IgD-negative memory B cell (primary cell): ENCODE data around the gene TTYH1. TPM values are rescaled to one million over a fixed set of nuclear protein-coding genes. Genes with fewer than 3 reads are reported as not detected.

ENCODE experiments used
- H3K27ac Mint-ChIP-seq, 3 donors: one replicate each; pipeline ENCODE4 v1.8.0; 2020 to 2022; ENCODE audit warnings: mild to moderate bottlenecking in 3 of 3, mixed read lengths in 3 of 3, moderate library complexity in 1 of 3
- H3K27me3 Mint-ChIP-seq: one replicate; pipeline ENCODE4 v1.8.0; 2021; ENCODE audit warnings: mixed read lengths
- H3K36me3 Mint-ChIP-seq: one replicate; pipeline ENCODE4 v1.8.0; 2020; ENCODE audit warnings: mild to moderate bottlenecking, mixed read lengths
- H3K4me1 Mint-ChIP-seq, 3 donors: one replicate each; pipeline ENCODE4 v1.8.0; 2020 to 2022; ENCODE audit warnings: mixed read lengths in 3 of 3, mild to moderate bottlenecking in 1 of 3
- H3K4me3 Mint-ChIP-seq, 4 donors: one replicate each; pipeline ENCODE4 v1.8.0; 2020 to 2022; ENCODE audit warnings: mild to moderate bottlenecking in 4 of 4, mixed read lengths in 4 of 4, moderate library complexity in 3 of 4
- H3K9me3 Mint-ChIP-seq, 3 donors: one replicate each; pipeline ENCODE4 v1.8.0; 2020 to 2021; ENCODE audit warnings: mixed read lengths in 3 of 3, mild to moderate bottlenecking in 1 of 3
- polyA plus RNA-seq: library from polyadenylated mRNA; unstranded; fragments of 300-500 nt; fragmentation: Illumina TruSeq; gene quantifications from one replicate; pipeline ENCODE4 v1.2.3, GENCODE V29; 2021

TTYH1 gene
- polyA plus RNA-seq, 1 donor from 2014 or later = 0.16 TPM

DNA sequence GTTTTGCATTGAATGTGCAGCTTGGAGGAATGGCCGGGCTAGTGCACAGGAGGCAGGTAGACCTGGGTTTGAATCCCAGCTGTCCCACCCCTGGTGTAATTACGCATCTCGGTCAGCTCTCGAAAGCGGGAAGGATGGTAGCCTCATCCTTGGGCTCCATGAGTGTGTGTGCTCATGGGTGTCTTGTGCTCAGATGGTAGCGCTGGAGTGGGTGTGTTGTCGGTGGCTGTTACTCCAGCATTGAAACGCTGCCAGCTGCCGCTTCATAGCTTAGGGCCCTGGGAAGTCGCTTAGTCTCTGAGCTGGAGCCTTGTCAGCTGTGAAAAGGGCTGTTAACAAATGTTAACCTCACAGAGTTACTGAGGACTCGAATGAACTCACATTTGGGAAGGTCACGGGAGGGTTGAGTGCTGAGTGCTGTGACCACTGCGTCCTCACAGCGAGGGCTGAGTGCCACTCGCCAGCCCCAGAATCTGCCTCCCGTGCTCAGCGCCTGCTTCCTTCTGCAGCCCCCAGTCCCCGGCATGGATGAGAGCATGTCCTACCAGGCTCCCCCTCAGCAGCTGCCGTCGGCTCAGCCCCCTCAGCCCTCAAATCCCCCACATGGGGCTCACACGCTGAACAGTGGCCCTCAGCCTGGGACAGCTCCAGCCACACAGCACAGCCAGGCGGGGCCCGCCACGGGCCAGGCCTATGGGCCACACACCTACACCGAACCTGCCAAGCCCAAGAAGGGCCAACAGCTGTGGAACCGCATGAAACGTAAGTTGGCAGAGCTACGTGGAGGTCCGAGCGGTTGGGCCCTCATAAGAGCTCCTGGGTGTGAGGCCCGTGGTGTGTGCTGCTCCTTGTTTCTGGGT is 38.9 kb downstream of the TTYH1 start:
- Mint-ChIP-seq H3K4me3 (peak overlapping the region in 1 of 4 donors; percentile 95), H3K4me1 (peaks cover 11 to 22% (median 17%) of the 10 kb centered on the region in 3 donors), H3K9me3 (no peaks in the 10 kb centered on the region), H3K36me3 (peaks cover 11% of the 10 kb centered on the region), H3K27ac (peak overlapping the region in 2 of 3 donors; percentile 3 to 59), H3K27me3 (no peaks in the 10 kb centered on the region)

DNA sequence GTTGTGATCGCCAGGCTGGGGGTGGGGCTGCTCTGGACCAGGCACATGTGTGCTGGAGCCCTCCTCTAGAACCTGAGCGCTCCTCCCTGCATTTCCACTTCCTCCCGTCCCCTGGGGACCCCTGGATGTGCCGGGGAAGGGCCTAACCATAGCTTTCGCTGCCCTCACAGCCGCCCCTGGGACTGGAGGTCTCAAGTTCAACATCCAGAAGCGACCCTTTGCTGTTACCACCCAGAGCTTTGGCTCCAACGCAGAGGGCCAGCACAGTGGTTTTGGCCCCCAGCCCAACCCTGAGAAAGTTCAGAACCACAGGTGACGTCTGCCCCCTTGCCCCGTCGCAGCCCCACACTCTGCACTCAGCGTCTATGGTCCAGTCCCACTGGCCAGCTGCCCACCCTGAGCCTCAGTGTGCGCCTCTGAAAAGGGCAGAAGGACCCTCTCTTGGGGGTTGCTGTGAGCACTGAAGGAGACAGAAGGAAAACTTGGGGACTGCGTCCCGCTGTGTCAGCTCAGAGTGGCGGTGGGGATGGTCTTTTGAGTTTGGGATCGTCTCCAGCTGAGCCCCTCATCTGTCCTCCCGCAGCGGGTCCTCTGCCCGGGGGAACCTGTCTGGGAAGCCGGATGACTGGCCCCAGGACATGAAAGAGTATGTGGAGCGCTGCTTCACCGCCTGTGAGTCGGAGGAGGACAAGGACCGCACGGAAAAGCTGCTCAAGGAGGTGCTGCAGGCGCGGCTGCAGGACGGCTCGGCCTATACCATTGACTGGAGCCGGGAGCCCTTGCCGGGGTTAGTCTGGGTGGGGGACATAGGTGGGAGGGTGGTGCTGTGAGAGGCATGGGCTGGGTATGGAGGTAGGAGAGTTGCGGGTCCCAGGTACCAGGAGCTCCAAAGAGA is 39.8 kb downstream of the TTYH1 start:
- peak overlapping the region in 1 of 3 donors; percentile 64 for H3K27ac Mint-ChIP-seq
- H3K9me3 Mint-ChIP-seq = no peaks in the 10 kb centered on the region
- peak overlapping the region in 1 of 4 donors; percentile 23 for H3K4me3 Mint-ChIP-seq

DNA sequence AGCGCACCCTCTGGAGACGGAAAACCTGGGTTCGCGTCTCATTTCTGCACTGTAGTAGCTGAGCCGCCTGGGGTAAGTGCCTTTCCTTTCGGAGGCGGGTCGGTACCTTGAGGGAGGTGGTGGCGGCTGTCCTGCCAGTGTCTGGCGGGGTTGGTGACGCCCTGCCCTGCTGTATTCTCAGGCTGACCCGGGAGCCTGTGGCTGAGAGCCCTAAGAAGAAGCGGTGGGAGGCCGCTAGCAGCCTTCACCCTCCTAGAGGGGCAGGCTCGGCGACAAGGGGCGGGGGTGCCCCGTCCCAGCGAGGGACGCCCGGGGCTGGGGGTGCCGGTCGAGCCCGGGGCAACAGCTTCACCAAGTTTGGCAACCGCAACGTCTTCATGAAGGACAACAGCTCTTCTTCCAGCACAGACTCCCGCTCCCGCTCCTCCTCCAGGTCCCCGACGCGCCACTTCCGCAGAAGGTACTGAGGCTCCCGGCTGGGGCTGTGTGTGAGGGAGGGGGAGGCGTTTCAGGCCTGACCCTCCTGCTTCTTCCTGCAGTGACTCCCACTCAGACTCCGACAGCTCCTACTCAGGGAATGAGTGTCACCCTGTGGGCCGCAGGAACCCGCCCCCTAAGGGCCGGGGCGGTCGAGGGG is 40.6 kb downstream of the TTYH1 start:
- Mint-ChIP-seq H3K9me3 (no peaks in the 10 kb centered on the region), H3K4me1 (peaks cover 2 to 17% (median 10%) of the 10 kb centered on the region in 3 donors), H3K27ac (peak overlapping the region in 1 of 3 donors; percentile 64), H3K27me3 (no peaks in the 10 kb centered on the region), H3K4me3 (peak overlapping the region in 1 of 4 donors; percentile 23), H3K36me3 (peaks cover 10% of the 10 kb centered on the region)

More for the DNA sequence above, 39.8 kb downstream of the TTYH1 start:
- Mint-ChIP-seq H3K27me3 (no peaks in the 10 kb centered on the region), H3K36me3 (peaks cover 11% of the 10 kb centered on the region), H3K4me1 (peaks cover 10 to 21% (median 17%) of the 10 kb centered on the region in 3 donors)

DNA sequence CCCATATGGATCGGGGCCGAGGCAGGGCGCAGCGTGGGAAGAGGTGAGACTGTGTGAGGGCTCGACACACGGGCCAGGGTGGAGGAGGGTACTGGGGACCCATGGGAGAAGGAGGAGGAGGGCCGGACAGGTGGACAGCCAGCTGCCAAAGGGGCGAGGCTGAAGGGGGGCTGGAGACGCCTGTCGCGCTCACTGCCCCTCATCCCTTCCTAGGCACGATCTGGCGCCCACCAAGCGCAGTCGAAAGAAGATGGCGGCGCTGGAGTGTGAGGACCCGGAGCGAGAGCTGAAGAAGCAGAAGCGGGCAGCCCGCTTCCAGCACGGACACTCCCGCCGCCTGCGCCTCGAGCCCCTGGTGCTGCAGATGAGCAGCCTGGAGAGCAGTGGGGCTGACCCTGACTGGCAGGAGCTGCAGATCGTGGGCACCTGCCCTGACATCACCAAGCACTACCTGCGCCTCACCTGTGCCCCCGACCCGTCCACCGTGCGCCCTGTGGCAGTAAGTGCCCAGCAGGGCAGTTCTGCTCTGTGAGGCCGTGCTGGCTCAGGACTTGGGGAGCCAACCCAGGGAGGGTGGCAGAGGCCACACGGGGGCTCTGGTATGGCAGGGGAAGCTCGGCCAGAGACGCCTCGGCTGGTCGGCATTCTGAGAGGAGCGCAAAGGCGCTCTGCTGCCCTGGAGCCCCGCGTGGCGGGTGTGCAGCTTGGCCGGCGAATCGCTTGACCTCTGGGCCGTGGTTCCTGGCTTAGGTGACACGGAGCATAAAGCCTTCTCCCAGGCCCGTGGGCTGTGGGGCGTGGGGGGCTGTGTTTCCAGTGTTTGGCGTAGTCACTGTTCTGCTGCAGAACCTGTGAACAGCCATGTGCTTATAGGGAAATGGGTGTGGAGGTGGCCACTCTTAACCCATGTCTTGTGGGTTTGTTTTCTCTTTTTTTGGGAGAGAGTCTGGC is 41.4 kb downstream of the TTYH1 start:
- peaks cover 0 to 11% (median 6%) of the 10 kb centered on the region in 3 donors for H3K4me1 Mint-ChIP-seq
- no peaks in the 10 kb centered on the region for H3K9me3 Mint-ChIP-seq
- peak overlapping the region in 1 of 4 donors; percentile 70 for H3K4me3 Mint-ChIP-seq
- peak overlapping the region in 1 of 3 donors; percentile 76 for H3K27ac Mint-ChIP-seq
- no peaks in the 10 kb centered on the region for H3K27me3 Mint-ChIP-seq
- H3K36me3 Mint-ChIP-seq = peaks cover 10% of the 10 kb centered on the region

DNA sequence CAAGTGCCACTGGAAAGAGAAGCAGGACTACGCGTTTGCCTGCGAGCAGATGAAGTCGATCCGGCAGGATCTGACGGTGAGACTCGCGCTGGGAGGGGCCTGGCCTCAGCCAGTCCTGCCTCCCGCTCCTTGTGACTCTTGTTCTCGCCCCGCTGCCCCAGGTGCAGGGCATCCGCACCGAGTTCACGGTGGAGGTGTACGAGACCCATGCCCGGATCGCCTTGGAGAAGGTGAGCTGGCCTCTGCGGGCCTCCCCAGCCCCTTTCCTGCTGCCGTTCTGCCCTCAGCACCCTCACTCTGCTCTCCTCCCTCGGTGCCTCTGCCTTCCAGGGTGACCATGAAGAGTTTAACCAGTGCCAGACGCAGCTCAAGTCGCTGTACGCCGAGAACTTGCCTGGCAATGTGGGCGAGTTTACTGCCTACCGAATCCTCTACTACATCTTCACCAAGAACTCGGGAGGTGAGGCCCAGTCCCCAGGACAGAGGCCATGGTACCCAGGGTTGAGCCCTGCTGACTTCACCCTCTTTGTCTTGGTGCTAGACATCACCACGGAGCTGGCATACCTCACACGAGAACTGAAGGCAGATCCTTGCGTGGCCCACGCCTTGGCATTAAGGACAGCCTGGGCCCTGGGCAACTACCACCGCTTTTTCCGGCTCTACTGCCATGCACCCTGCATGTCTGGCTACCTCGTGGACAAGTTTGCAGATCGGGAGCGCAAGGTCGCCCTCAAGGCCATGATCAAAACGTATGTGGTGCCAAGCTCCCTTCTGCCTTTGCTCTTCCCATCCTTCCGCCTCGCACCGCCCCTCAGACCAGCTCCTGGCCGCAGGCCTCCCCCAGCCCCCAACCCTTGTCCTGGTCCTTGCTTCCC is 42.7 kb downstream of the TTYH1 start:
- H3K27ac Mint-ChIP-seq = peak overlapping the region in 2 of 3 donors; percentile 76 to 78
- H3K9me3 Mint-ChIP-seq = no peaks in the 10 kb centered on the region
- no peaks in the 10 kb centered on the region for H3K27me3 Mint-ChIP-seq
- peaks cover 7% of the 10 kb centered on the region for H3K36me3 Mint-ChIP-seq
- peaks cover 0 to 10% (median 8%) of the 10 kb centered on the region in 3 donors for H3K4me1 Mint-ChIP-seq
- H3K4me3 Mint-ChIP-seq = peak overlapping the region in 2 of 4 donors; percentile 8 to 54

DNA sequence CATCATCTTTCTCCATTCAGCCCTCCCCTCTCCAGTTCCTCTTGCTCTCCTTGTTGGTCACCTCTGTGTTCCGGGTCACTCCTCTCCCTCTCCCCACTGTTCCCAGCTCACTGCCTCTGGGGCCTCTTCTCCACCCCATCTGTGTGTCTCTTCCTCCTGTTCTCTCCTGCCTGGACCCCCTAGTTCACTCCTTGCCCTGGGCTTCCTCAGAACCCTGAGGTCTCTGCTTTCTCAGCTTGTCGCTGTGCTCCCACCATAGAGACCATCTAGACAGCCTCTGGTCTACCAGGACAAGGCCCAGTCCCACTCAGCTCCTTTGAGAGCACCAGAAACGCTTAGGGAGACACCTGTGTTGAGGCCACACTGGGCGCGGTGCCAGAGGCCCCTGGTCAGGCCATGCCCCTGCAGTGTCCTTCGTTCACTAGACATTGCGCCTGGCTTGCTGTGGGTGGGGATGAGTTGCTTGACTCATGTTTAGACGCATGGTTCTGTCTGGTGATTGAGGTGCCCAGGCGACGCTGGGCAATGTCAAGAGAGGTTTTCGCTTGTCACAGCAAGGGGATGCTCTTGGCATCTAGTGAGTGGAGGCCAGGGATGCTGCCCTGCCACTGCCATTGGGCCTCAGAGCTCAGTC is 43.5 kb downstream of the TTYH1 start:
- Mint-ChIP-seq H3K9me3 (no peaks in the 10 kb centered on the region), H3K27ac (peak overlapping the region in 2 of 3 donors; percentile 76 to 78), H3K36me3 (peaks cover 5% of the 10 kb centered on the region), H3K4me3 (peak overlapping the region in 2 of 4 donors; percentile 49 to 54), H3K27me3 (no peaks in the 10 kb centered on the region), H3K4me1 (peaks cover 3 to 10% (median 8%) of the 10 kb centered on the region in 3 donors)

DNA sequence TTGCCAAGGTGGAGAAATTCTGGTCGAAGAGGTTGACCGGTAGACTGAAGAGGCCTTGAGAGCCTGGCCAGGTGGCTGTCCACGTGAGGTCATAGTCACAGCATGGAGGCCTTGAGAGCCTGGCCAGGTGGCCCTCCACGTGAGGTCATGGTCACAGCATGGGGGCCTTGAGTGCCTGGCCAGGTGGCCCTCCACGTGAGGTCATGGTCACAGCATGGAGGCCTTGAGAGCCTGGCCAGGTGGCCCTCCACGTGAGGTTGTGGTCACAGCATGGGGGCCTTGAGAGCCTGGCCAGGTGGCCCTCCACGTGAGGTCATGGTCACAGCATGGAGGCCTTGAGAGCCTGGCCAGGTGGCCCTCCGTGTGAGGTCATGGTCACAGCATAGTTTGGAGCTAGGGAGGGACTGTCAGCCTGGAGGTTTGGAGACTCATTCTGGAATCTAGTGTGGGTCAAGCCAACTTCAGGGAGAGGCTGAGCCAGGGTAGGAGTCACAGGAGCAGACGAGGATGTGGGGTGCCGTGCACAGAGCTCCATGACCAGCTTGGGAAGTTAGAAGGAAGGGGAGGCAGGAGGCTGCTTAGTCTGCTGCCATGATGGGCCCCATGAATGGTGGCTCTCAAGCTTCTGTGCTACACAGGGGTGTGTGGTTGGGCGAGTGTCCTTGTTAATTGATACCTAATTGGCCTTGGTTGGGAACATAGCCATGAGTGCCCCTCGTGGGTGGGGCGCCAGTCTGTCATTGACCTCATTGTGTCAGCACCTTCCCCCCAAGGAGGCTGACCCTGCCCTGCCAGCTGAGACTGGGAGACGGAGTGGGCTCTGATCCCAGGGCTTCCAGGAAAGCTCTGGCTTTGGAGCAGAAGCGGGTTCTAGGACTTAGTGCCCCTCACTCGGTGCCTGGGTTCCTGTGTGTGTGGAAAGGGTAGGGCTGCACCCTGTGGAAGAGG is 44.3 kb downstream of the TTYH1 start:
- H3K27ac Mint-ChIP-seq = peak overlapping the region in 2 of 3 donors; percentile 76 to 78
- H3K27me3 Mint-ChIP-seq = no peaks in the 10 kb centered on the region
- peaks cover 9 to 13% (median 12%) of the 10 kb centered on the region in 3 donors for H3K4me1 Mint-ChIP-seq
- H3K4me3 Mint-ChIP-seq = peak overlapping the region in 1 of 4 donors; percentile 54
- no peaks in the 10 kb centered on the region for H3K9me3 Mint-ChIP-seq
- peaks cover 5% of the 10 kb centered on the region for H3K36me3 Mint-ChIP-seq

DNA sequence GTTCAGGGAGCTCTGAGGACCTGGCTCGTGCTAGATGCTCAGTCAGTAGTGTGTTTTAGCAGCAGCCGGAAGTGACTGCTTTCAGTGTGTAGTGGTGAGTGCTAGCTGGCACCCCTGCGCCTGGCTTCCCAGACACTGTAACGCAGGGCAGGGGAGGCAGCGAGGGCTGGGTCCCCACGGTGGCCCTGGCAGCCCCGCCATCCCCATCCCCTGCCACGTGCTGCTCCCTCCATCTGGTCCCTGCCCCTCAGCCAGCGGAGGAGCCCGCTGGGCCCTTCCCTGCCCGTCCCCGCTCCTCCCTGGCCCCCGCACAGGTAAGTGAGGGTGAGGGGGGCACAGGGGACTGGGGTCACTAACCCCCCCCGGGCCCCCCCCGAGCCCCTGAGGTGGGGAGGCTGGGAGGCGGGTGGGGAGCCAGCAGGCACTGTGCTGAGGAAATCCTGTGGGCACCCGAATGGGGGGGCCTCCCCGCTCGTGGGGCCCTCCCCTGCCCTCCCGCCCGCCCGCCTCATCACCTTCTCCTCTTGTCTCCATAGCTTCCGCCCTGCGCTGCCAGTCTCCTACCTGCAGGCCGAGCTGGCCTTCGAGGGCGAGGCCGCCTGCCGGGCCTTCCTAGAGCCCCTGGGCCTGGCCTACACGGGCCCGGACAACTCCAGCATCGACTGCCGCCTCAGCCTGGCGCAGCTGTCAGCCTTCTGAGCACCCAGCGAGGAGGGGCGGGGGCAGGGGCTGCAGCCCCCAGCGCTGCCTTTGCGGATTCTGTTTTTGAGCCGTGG is 45.2 kb downstream of the TTYH1 start:
- Mint-ChIP-seq H3K4me3 (peak overlapping the region in 2 of 4 donors; percentile 28 to 54), H3K9me3 (no peaks in the 10 kb centered on the region), H3K27ac (peak overlapping the region in 2 of 3 donors; percentile 59 to 76), H3K36me3 (peaks cover 5% of the 10 kb centered on the region), H3K27me3 (no peaks in the 10 kb centered on the region), H3K4me1 (peaks cover 9 to 13% (median 12%) of the 10 kb centered on the region in 3 donors)

DNA sequence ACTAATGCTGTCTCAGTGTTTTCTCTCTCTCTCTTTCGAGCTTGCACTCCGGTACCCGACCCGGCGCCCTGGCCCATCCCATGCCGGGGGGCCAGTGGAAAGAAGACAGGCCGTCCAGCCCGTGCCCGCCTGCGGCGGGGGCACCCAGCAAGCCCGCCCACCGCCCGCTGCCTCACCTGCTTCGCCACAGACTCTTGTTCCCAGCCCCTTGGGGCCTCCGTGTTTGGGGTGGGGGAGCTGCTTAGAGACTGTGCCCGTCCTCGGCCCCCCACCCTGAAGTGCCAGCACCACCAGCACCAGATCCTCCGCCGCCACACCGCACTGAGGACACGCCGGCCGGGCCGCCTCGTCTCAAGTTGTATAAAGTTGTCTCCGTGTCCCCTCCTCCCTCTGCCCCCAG is 45.9 kb downstream of the TTYH1 start:
- Mint-ChIP-seq H3K9me3 (no peaks in the 10 kb centered on the region), H3K4me1 (peaks cover 9 to 13% (median 12%) of the 10 kb centered on the region in 3 donors), H3K4me3 (peak overlapping the region in 2 of 4 donors; percentile 60 to 72), H3K27ac (peak overlapping the region; percentile 46 to 59 (median 51)), H3K36me3 (peaks cover 4% of the 10 kb centered on the region), H3K27me3 (no peaks in the 10 kb centered on the region)

DNA sequence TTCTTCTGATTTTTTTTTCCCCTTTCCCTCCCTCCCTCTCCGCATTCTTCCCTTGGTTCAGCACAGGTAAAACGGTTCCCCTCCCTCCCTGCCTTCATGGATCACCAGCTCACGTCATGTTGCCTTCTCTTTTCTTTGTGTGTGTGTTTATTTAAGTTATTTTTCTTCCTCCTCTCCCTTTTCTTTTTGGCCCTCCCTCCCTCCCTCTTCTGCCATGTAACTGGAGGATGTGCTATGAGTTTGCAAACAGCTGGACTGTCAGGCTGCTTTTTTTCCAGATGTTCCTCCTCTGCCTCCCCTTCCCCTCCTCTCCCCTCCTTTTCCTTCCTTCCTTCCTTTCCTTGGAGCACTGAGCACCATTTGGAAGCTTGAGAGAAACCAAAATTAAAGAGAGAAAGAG is 46.3 kb downstream of the TTYH1 start:
- peaks cover 3% of the 10 kb centered on the region for H3K36me3 Mint-ChIP-seq
- H3K4me3 Mint-ChIP-seq = peak overlapping the region in 3 of 4 donors; percentile 39 to 72 (median 60)
- H3K4me1 Mint-ChIP-seq = peaks cover 12 to 14% (median 13%) of the 10 kb centered on the region in 3 donors
- H3K27me3 Mint-ChIP-seq = no peaks in the 10 kb centered on the region
- H3K27ac Mint-ChIP-seq = peak overlapping the region; percentile 46 to 59 (median 51)
- H3K9me3 Mint-ChIP-seq = no peaks in the 10 kb centered on the region

DNA sequence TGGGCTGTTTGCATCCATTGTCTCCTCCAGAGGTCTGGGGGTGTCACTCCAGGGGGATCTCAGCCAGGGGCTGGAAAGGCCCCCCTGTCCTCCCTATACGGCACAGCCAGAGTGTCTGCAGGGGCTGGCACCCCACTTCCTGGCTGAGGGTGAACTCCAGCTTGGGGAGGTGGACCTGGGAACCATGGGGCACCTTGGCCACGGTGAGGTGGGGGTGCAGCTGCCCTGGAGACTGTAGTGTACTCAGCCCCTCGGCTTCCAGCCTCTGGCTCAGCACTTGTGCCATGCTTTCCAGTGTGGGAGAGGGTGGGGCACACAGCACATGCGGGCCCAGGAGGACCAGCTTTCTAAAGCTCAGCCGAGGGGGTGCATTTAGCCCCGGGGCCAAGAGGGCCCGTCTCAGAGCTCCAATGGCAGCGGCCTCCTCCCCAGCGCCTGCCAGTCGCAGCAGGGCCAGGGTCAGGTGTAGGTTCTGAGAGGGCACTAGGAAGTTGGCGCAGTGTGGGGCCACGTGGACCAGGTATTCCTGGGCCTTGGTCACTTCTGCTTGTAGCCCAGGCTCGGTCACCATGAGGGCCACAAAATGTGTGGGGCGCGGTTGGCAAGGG is 46.9 kb downstream of the TTYH1 start:
- Mint-ChIP-seq H3K4me1 (peaks cover 13 to 14% (median 13%) of the 10 kb centered on the region in 3 donors), H3K27ac (peak overlapping the region; percentile 5 to 59 (median 51)), H3K4me3 (peak overlapping the region; percentile 38 to 88 (median 50)), H3K9me3 (no peaks in the 10 kb centered on the region), H3K27me3 (no peaks in the 10 kb centered on the region), H3K36me3 (peaks cover 3% of the 10 kb centered on the region)
